Loucy (cell line): ENCODE data around the gene BPIFA1.

Experiments used
- H2AFZ ChIP-seq: fragments of 200-600 bp; sonication (generic); 2 replicates; pipeline ENCODE4 v1.6.0; 2016; ENCODE audit warnings: antibody characterized with exemption, mild to moderate bottlenecking, low read length, moderate library complexity
- H3F3A ChIP-seq: fragments of 200-600 bp; 2 replicates; pipeline ENCODE4 v1.6.0; 2016; ENCODE audit warnings: antibody characterized with exemption, low read depth, mild to moderate bottlenecking
- H3K27me3 ChIP-seq: fragments of 200-600 bp; sonication (generic); 2 replicates; pipeline ENCODE4 v1.6.1; 2014; ENCODE audit warnings: low read length, mild to moderate bottlenecking; ENCODE audit not compliant: insufficient read depth, poor library complexity, severe bottlenecking
- H3K36me3 ChIP-seq: fragments of 200-600 bp; sonication (generic); 2 replicates; pipeline ENCODE4 v1.6.1; 2016; ENCODE audit warnings: low read length; ENCODE audit not compliant: insufficient read depth
- H3K4me1 ChIP-seq: fragments of 200-600 bp; sonication (generic); 2 replicates; pipeline ENCODE4 v1.5.1; 2014; ENCODE audit warnings: low read length, mild to moderate bottlenecking; ENCODE audit not compliant: insufficient read depth, poor library complexity, severe bottlenecking
- H3K4me2 ChIP-seq: fragments of 200-600 bp; sonication (generic); 2 replicates; pipeline ENCODE4 v1.6.0; 2014; ENCODE audit warnings: antibody characterized with exemption, low read length, low read depth, mild to moderate bottlenecking; ENCODE audit not compliant: poor library complexity, severe bottlenecking
- H3K4me3 ChIP-seq: fragments of 200-600 bp; sonication (generic); 2 replicates; pipeline ENCODE4 v1.5.1; 2014; ENCODE audit warnings: low read length, mild to moderate bottlenecking, mixed read lengths; ENCODE audit not compliant: poor library complexity, severe bottlenecking
- H3K79me2 ChIP-seq: fragments of 200-600 bp; sonication (generic); 2 replicates; pipeline ENCODE4 v1.6.1; 2014; ENCODE audit warnings: low read length; ENCODE audit not compliant: insufficient read depth
- H3K9ac ChIP-seq: fragments of 200-600 bp; sonication (generic); 2 replicates; pipeline ENCODE4 v1.6.0; 2014; ENCODE audit warnings: mild to moderate bottlenecking, low read depth, low read length, moderate library complexity; ENCODE audit not compliant: poor library complexity, severe bottlenecking
- H3K9me2 ChIP-seq: fragments of 200-600 bp; sonication (generic); replicated peaks from 2 replicates; pipeline ENCODE4 v1.6.1; 2016; ENCODE audit warnings: low read depth, low read length, mixed read lengths
- H3K9me3 ChIP-seq: fragments of 200-600 bp; sonication (generic); 2 replicates; pipeline ENCODE4 v1.6.1; 2014; ENCODE audit warnings: mild to moderate bottlenecking, antibody characterized with exemption, low read length, low read depth; ENCODE audit not compliant: insufficient read depth
- H4K20me1 ChIP-seq: fragments of 200-600 bp; sonication (generic); 2 replicates; pipeline ENCODE4 v1.6.0; 2014; ENCODE audit warnings: antibody characterized with exemption, low read length, mild to moderate bottlenecking; ENCODE audit not compliant: insufficient read depth, poor library complexity, severe bottlenecking
- EZH2phosphoT487 ChIP-seq: fragments of 200-600 bp; IDR thresholded peaks from 2 replicates; pipeline ENCODE4 v1.6.1; 2018; ENCODE audit warnings: antibody characterized with exemption, mild to moderate bottlenecking, moderate library complexity, borderline replicate concordance
- TF ChIP-seq, protein P1 (sequence below): fragments of 200-600 bp; sonication (generic); conservative IDR thresholded peaks from 2 replicates; pipeline ENCODE4 v1.5.1; 2014; ENCODE audit warnings: mild to moderate bottlenecking, antibody characterized with exemption, low read length

Gene BPIFA1

DNA sequence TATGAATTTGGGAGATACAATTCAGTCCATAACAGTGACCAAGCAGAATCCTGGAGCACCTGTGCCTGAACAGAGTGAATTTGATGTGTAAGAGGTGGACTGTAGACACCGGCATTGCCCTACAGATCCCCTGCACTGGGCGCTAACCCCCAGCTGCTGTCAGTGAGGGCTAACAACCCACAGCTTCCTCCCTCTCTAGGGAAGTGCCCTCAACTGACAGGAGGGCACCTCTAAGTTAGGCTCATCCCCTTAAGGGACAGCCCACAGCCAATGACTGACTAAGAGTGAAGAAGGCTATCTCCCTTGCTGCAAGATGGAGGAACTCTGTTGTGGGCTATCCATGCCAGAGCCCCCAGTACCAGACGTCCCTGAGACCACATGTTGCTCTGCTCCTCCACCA, 31.9 kb downstream of the BPIFA1 start:
- Histone ChIP-seq H3K36me3 (no peaks in the 10 kb centered on the region), H2AFZ (0 out of 2 replicates have a peak overlapping the region, but pooled peaks have one; percentile 15), H3K9me2 (no peaks in the 10 kb centered on the region), H3K27me3 (no peaks in the 10 kb centered on the region), H3K79me2 (no peaks in the 10 kb centered on the region), H3K9ac (no peak overlapping the region), H3K9me3 (no peaks in the 10 kb centered on the region), H3K4me2 (no peak overlapping the region), H3K4me1 (no peaks in the 10 kb centered on the region), H4K20me1 (no peaks in the 10 kb centered on the region), H3K4me3 (no peak overlapping the region), H3F3A (no peaks in the 10 kb centered on the region)
- TF ChIP-seq, protein P1, sequence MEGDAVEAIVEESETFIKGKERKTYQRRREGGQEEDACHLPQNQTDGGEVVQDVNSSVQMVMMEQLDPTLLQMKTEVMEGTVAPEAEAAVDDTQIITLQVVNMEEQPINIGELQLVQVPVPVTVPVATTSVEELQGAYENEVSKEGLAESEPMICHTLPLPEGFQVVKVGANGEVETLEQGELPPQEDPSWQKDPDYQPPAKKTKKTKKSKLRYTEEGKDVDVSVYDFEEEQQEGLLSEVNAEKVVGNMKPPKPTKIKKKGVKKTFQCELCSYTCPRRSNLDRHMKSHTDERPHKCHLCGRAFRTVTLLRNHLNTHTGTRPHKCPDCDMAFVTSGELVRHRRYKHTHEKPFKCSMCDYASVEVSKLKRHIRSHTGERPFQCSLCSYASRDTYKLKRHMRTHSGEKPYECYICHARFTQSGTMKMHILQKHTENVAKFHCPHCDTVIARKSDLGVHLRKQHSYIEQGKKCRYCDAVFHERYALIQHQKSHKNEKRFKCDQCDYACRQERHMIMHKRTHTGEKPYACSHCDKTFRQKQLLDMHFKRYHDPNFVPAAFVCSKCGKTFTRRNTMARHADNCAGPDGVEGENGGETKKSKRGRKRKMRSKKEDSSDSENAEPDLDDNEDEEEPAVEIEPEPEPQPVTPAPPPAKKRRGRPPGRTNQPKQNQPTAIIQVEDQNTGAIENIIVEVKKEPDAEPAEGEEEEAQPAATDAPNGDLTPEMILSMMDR: no peak
- TF ChIP-seq EZH2phosphoT487: no peak

- H3K36me3 ChIP-seq: no peaks in the 10 kb centered on the region
- H3F3A ChIP-seq: no peaks in the 10 kb centered on the region
- no peaks in the 10 kb centered on the region for H3K79me2 ChIP-seq
- no peak overlapping the region for H2AFZ ChIP-seq
- no peaks in the 10 kb centered on the region for H3K9me2 ChIP-seq
- TF ChIP-seq, protein P1: no peak
- TF ChIP-seq EZH2phosphoT487: no peak
- H3K4me1 ChIP-seq: no peaks in the 10 kb centered on the region
- no peak overlapping the region for H3K9ac ChIP-seq
- H3K9me3 ChIP-seq: no peaks in the 10 kb centered on the region
- no peak overlapping the region for H3K4me3 ChIP-seq
- no peak overlapping the region for H3K4me2 ChIP-seq
- H3K27me3 ChIP-seq: no peaks in the 10 kb centered on the region
- no peaks in the 10 kb centered on the region for H4K20me1 ChIP-seq
These were observed 36.5 kb downstream of the BPIFA1 start for GRCh38 chr20:33272155-33272873.

GRCh38 chr20:33273117-33273851, 37.5 kb downstream of the BPIFA1 start:
- Histone ChIP-seq H3K9me3 (no peaks in the 10 kb centered on the region), H3K79me2 (no peaks in the 10 kb centered on the region), H3F3A (no peaks in the 10 kb centered on the region), H4K20me1 (no peaks in the 10 kb centered on the region), H3K9ac (no peak overlapping the region), H3K27me3 (no peaks in the 10 kb centered on the region), H3K9me2 (no peaks in the 10 kb centered on the region), H3K4me2 (no peak overlapping the region), H3K36me3 (no peaks in the 10 kb centered on the region), H3K4me3 (no peak overlapping the region), H3K4me1 (no peaks in the 10 kb centered on the region), H2AFZ (no peak overlapping the region)
- TF ChIP-seq EZH2phosphoT487: no peak
- TF ChIP-seq, protein P1: no peak
